Fibroblast of lung (primary cell): ENCODE measurements around the gene AMOT. TPM values are rescaled to one million over a fixed set of nuclear protein-coding genes. Genes with fewer than 3 reads are reported as not detected.

Source experiments
- DNase-seq, 2 donors: peaks; one replicate each; pipeline versions ENCODE4 v3.0.0 to v3.0.0-alpha.2; 2010; ENCODE audit warnings: low read depth in 2 of 2
- H2AFZ ChIP-seq: 2 replicates; pipeline ENCODE4 v1.5.1; 2012; ENCODE audit warnings: low read length, control low read depth, inconsistent platforms
- H3K27ac ChIP-seq: 2 replicates; pipeline ENCODE4 v1.5.1; 2011; ENCODE audit warnings: low read length, control low read depth; ENCODE audit not compliant: insufficient read depth
- H3K27me3 ChIP-seq: 2 replicates; pipeline ENCODE4 v1.5.1; 2011; ENCODE audit warnings: mild to moderate bottlenecking, low read length; ENCODE audit not compliant: control insufficient read depth, insufficient read depth
- H3K36me3 ChIP-seq: 2 replicates; pipeline ENCODE4 v1.5.1; 2011; ENCODE audit warnings: low read length; ENCODE audit not compliant: control insufficient read depth, insufficient read depth
- H3K4me1 ChIP-seq: 2 replicates; pipeline ENCODE4 v1.5.1; 2011; ENCODE audit warnings: low read length; ENCODE audit not compliant: control insufficient read depth, insufficient read depth; ENCODE audit errors: extremely low read depth
- H3K4me2 ChIP-seq: 2 replicates; pipeline ENCODE4 v1.5.1; 2011; ENCODE audit warnings: low read length, control low read depth; ENCODE audit not compliant: insufficient read depth; ENCODE audit errors: extremely low read depth
- H3K4me3 ChIP-seq, 4 experiments: fragments of 200-600 bp in 1 of 4; sonication (generic) in 1 of 4; replicated peaks in 1 of 4; 2 replicates each; pipeline ENCODE4 v1.5.1; 2011 to 2016; ENCODE audit warnings: low read length in 4 of 4, low read depth in 3 of 4, mild to moderate bottlenecking in 3 of 4, control low read depth in 2 of 4, inconsistent platforms in 1 of 4, mixed read lengths in 1 of 4; ENCODE audit not compliant: insufficient read depth in 1 of 4; ENCODE audit errors: control extremely low read depth in 1 of 4
- H3K79me2 ChIP-seq: 2 replicates; pipeline ENCODE4 v1.5.1; 2012; ENCODE audit warnings: mild to moderate bottlenecking, low read length, inconsistent platforms; ENCODE audit not compliant: control insufficient read depth, insufficient read depth
- H3K9ac ChIP-seq: 2 replicates; pipeline ENCODE4 v1.5.1; 2011; ENCODE audit warnings: mild to moderate bottlenecking, low read length, control low read depth; ENCODE audit not compliant: insufficient read depth
- H3K9me3 ChIP-seq: 2 replicates; pipeline ENCODE4 v1.5.1; 2012; ENCODE audit warnings: low read depth, low read length; ENCODE audit not compliant: control insufficient read depth, insufficient read depth
- H4K20me1 ChIP-seq: 2 replicates; pipeline ENCODE4 v1.5.1; 2011; ENCODE audit warnings: low read length; ENCODE audit not compliant: control insufficient read depth, insufficient read depth; ENCODE audit errors: extremely low read depth
- CTCF ChIP-seq, 2 donors: IDR thresholded peaks in 1 of 2; conservative IDR thresholded peaks in 1 of 2; 1 replicate in 1 of 2; 2 replicates in 1 of 2; pipeline ENCODE4 v1.5.1; 2011 to 2012; ENCODE audit warnings: low read length in 2 of 2, control low read depth in 1 of 2, inconsistent platforms in 1 of 2, low read depth in 1 of 2, mild to moderate bottlenecking in 1 of 2
- EZH2 ChIP-seq: IDR thresholded peaks from 2 replicates; pipeline ENCODE4 v1.5.1; 2012; ENCODE audit warnings: low read length, control low read depth, mild to moderate bottlenecking; ENCODE audit errors: missing control alignments
- polyA plus RNA-seq, 2 donors: library from polyadenylated mRNA; depleted of rRNA in 1 of 2; stranded (reverse) in 1 of 2; unstranded in 1 of 2; fragments of >200 nt; gene quantifications; 2 replicates each; pipeline ENCODE4 v1.2.1, GENCODE V29; 2011 to 2012; ENCODE audit warnings: missing spikeins in 1 of 2
- total RNA-seq: library from RNA; depleted of rRNA; stranded (reverse); fragments of >200 nt; gene quantifications from 2 replicates; pipeline ENCODE4 v1.2.1, GENCODE V29; 2014

AMOT gene
- total and polyA plus RNA-seq, 2 donors (not counting 1 experiment from before 2014, with no cell fraction given), result 6.8 to 7.5 TPM

GRCh38 chrX:112759966-112760365 lies 80.7 kb downstream of the AMOT start:
- Histone ChIP-seq H3K27me3 (no peaks in the 10 kb centered on the region), H2AFZ (no peak overlapping the region), H4K20me1 (no peaks in the 10 kb centered on the region), H3K9me3 (no peaks in the 10 kb centered on the region), H3K9ac (no peak overlapping the region), H3K36me3 (no peaks in the 10 kb centered on the region), H3K4me1 (no peaks in the 10 kb centered on the region), H3K27ac (no peak overlapping the region), H3K4me3 (no peak overlapping the region), H3K4me2 (no peak overlapping the region), H3K79me2 (no peaks in the 10 kb centered on the region)
- DNase-seq, result no peak
- TF ChIP-seq CTCF (conservative IDR thresholded peaks at IDR 0.05 in 1 of 2, IDR thresholded peaks at IDR 0.05 in 1 of 2; ENCODE audit: low read depth in 1 of 2, low read length in 2 of 2), result no peak
- TF ChIP-seq EZH2, result no peak

GRCh38 chrX:112759512-112759911 lies 81.1 kb downstream of the AMOT start:
- Histone ChIP-seq H3K9ac (no peak overlapping the region), H3K36me3 (no peaks in the 10 kb centered on the region), H2AFZ (no peak overlapping the region), H3K9me3 (no peaks in the 10 kb centered on the region), H3K27ac (no peak overlapping the region), H3K4me2 (no peak overlapping the region), H3K4me3 (no peak overlapping the region), H3K4me1 (no peaks in the 10 kb centered on the region), H3K79me2 (no peaks in the 10 kb centered on the region), H4K20me1 (no peaks in the 10 kb centered on the region), H3K27me3 (no peaks in the 10 kb centered on the region)
- DNase-seq, result no peak
- TF ChIP-seq EZH2 (no peak), CTCF (conservative IDR thresholded peaks at IDR 0.05 in 1 of 2, IDR thresholded peaks at IDR 0.05 in 1 of 2; ENCODE audit: low read depth in 1 of 2, low read length in 2 of 2) (no peak)

- no peak overlapping the region for H3K4me3 ChIP-seq
- no peak overlapping the region for H3K9ac ChIP-seq
- no peaks in the 10 kb centered on the region for H3K27me3 ChIP-seq
- H3K79me2 ChIP-seq, result no peaks in the 10 kb centered on the region
- TF ChIP-seq EZH2 (no peak), CTCF (conservative IDR thresholded peaks at IDR 0.05 in 1 of 2, IDR thresholded peaks at IDR 0.05 in 1 of 2; ENCODE audit: low read depth in 1 of 2, low read length in 2 of 2) (no peak)
- no peaks in the 10 kb centered on the region for H3K9me3 ChIP-seq
- H3K36me3 ChIP-seq, result no peaks in the 10 kb centered on the region
- no peak overlapping the region for H3K27ac ChIP-seq
- DNase-seq, result no peak
- no peaks in the 10 kb centered on the region for H4K20me1 ChIP-seq
- H3K4me1 ChIP-seq, result no peaks in the 10 kb centered on the region
- no peak overlapping the region for H3K4me2 ChIP-seq
- no peak overlapping the region for H2AFZ ChIP-seq
Measured at GRCh38 chrX:112757946-112758345, 82.7 kb downstream of the AMOT start.
